GM18526 (cell line): ENCODE measurements around the gene PRRX2.

Source experiments
- POLR2A ChIP-seq: IDR thresholded peaks from 3 replicates; pipeline ENCODE4 v1.6.1; 2011; ENCODE audit not compliant: insufficient read length; ENCODE audit errors: extremely low read depth

The PRRX2 gene

GRCh38 chr9:129739432-129739831 is 74.0 kb downstream of the PRRX2 start:
- no peak for TF ChIP-seq POLR2A

- no peak for TF ChIP-seq POLR2A
Observed at GRCh38 chr9:129740174-129740573, 74.7 kb downstream of the PRRX2 start.

DNA sequence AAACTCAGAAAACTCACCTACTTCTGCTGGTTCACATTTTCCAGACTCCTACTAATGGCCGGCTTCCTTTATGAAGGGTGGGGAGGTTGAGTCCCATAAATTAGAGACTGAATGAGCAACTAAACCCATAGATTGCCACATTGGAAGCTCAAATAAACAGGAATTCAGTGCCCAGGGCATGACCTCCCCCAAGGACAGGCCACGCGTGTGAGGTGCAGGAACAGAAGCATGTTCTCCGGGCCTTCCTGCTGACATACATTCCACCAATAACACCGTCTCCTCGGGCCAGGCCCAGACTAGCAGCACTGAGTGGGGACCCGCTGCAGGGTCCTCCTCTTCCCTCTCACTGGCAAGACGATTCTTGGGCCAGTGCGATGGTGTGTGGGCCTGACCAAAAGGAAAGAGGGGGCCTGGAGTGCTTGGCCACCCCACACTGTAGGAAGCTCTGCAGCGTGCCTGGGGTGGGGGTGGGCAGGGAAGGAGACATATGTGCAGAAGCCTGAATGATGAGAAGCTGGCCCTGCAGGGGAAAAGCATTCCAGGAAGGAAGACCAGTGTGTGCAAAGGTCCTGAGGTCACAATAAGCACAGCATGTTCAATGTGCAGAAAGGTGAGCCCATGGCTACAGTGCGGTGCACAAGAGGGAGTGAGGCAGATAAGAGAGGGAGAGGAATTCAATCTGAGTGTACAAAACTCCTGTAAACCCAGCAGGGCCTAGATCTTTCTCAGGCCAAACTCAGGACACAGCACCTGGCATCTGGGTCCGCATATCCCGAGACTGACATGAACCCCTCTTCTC is 75.4 kb downstream of the PRRX2 start:
- TF ChIP-seq POLR2A: no peak

GRCh38 chr9:129745200-129745599 is 79.8 kb downstream of the PRRX2 start:
- no peak for TF ChIP-seq POLR2A

DNA sequence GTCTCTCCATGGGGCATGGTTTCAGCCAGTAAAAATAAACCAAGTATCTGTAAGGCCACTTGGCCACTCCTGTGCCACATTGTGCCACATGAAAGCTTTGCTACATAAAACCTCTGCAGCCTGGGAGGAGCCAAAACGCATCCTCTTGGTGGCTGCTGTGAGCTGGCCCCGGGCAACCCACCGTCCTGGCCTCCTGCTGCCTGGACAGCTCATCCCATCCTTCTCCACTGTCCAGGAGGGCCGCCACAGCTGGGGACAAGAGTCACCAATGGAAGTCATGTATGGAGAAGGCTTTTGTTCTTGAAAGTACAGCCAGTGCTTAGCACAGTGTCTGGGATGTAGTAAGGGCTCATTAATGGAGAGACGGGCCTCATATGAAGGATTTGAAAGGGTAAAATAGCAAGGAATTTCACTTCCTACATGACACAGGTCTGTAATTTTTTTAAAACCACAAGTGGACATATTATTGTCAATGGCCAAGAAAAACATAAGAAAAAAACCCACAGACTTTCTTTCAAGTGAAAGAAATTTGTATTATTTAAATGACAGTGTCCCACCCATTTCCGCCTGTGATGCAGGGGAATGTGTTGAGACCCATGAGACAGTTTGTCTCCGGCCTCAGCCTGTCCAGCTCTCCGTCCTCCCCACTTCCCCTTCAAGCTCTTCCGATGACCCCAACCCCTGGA is 80.8 kb downstream of the PRRX2 start:
- no peak for TF ChIP-seq POLR2A

GRCh38 chr9:129748249-129748648 is 82.8 kb downstream of the PRRX2 start:
- TF ChIP-seq POLR2A: no peak

- TF ChIP-seq POLR2A: no peak
Observed at GRCh38 chr9:129749575-129749974, 84.1 kb downstream of the PRRX2 start.

- no peak for TF ChIP-seq POLR2A
Observed at GRCh38 chr9:129750013-129750638, 84.7 kb downstream of the PRRX2 start.

DNA sequence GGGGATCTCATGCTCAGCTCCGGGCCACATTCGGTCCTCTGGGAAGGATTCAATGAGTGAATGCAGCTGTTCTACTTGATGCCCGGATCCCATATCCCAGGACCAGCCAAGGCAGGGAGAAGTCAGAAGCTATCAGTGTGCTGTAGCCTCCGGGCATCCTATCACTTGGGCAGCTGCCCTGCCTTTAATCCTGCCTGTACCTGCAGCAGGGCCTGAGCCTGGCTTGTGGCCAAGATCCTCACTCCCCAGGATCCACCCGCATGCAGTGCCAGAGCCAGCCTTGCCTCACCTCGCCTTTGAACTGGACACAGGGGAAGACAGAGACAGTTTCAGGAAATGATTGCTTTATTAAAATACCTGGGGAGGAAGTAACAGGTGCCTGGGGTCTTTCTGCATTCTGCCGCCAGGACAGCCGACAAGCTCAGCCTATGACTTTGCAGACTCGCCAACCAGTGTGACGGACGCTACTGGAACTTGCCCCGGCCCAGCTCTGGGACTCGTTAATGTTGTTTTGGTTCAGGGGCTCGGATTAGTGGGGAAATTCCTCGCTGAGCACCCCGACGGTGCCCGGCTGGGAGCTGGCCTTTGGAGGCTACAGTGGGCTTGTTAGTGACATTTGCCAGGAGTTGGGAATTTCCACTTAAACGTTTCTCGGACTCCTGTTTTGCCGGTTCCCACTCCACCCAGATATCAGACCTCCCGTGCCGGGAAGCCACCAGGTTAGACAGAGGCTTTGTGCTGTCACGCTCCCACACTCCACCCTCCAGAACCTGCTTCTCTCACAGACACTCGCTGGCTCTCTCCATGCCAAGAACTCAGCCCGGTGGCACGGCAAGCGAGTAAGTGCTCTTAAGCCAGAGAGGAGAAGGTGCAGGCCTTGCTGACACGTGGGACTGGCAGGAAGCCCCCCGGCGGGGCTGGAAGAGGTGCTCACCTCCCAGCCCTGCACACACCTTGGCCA is 86.7 kb downstream of the PRRX2 start:
- no peak for TF ChIP-seq POLR2A

GRCh38 chr9:129752900-129753729 is 87.7 kb downstream of the PRRX2 start, which contains the start of gene PTGES:
TSS of gene PTGES (minus strand) at chr9:129753042. CDS start at chr9:129753012, 30 bp downstream.
- no peak for TF ChIP-seq POLR2A

DNA sequence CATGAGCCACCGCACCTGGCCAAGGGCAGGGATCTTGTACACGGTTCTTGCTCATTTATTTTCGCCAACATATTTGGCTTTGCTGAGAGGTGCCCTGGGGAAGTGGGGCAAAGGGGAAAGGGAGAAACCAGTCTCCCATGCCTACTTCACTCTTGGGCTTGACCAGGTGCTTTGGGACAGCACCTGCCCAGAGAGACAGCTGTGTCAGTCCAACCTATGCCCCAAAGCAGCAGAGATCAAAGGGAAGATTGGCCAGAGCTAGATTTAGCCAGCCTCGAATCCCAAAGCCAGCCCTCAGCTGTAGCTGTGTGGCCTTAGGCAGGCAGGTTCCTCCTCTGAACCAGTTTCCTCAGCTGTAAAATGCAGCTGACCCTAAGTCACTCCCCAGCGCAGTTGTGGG is 89.7 kb downstream of the PRRX2 start:
- TF ChIP-seq POLR2A: no peak

GRCh38 chr9:129756191-129756590 is 90.7 kb downstream of the PRRX2 start:
- TF ChIP-seq POLR2A: no peak

- TF ChIP-seq POLR2A: no peak
Observed at GRCh38 chr9:129757045-129757444, 91.6 kb downstream of the PRRX2 start.

DNA sequence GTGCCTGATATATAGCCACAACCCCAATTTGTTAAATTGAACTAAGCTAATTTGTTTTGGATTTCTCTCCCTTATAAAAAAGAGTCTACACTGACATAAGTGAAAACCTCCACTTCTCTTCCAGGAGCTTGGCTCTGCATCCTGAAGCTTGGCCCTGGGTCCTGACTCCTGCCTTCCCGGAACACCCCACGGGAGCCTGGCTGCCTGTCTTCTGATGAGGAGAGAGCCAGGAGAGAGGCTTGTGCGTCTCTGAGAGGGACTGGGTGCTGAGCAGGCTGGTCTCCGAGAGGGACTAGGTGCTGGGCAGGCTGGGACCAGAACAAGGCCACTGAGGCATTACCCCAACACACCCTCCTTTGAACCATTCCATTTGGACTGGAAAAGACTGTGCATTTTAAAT is 93.9 kb downstream of the PRRX2 start:
- no peak for TF ChIP-seq POLR2A
